Spleen (tissue), 11 donors: ENCODE data around the gene GGNBP2. TPM values are rescaled to one million over a fixed set of nuclear protein-coding genes. Genes with fewer than 3 reads are reported as not detected.

Experiments
- DNase-seq: peaks from one replicate; pipeline ENCODE4 v3.0.0-alpha.2; 2020
- H3K27ac ChIP-seq, 8 donors: fragments of 200-600 bp; sonication (generic) in 7 of 8; 1 replicate in 4 of 8; 2 replicates in 4 of 8; pipeline versions ENCODE4 v1.5.0 to v1.8.0; 2016 to 2021; ENCODE audit warnings: inconsistent platforms in 4 of 8, mild to moderate bottlenecking in 4 of 8, moderate library complexity in 1 of 8
- H3K27me3 ChIP-seq, 7 donors: fragments of 200-600 bp; sonication (generic) in 6 of 7; replicated peaks in 1 of 7; 1 replicate in 4 of 7; 2 replicates in 3 of 7; pipeline versions ENCODE4 v1.5.0 to v1.8.0; 2016 to 2021; ENCODE audit warnings: inconsistent platforms in 3 of 7, mild to moderate bottlenecking in 1 of 7
- H3K36me3 ChIP-seq, 6 donors: fragments of 200-600 bp; sonication (generic) in 5 of 6; 1 replicate in 4 of 6; 2 replicates in 2 of 6; pipeline versions ENCODE4 v1.5.0 to v1.8.0; 2016 to 2021; ENCODE audit warnings: inconsistent platforms in 2 of 6
- H3K4me1 ChIP-seq, 6 donors: fragments of 200-600 bp; sonication (generic) in 5 of 6; 1 replicate in 3 of 6; 2 replicates in 3 of 6; pipeline versions ENCODE4 v1.5.0 to v1.8.0; 2016 to 2021; ENCODE audit warnings: inconsistent platforms in 3 of 6
- H3K4me3 ChIP-seq, 8 donors: fragments of 200-600 bp; sonication (generic) in 7 of 8; 1 replicate in 4 of 8; 2 replicates in 4 of 8; pipeline versions ENCODE4 v1.5.0 to v1.8.0; 2016 to 2021; ENCODE audit warnings: inconsistent platforms in 4 of 8, mild to moderate bottlenecking in 4 of 8, moderate library complexity in 2 of 8
- H3K9me3 ChIP-seq, 8 donors: fragments of 200-600 bp; sonication (generic) in 7 of 8; 1 replicate in 4 of 8; 2 replicates in 4 of 8; pipeline versions ENCODE4 v1.5.0 to v1.8.0; 2016 to 2021; ENCODE audit warnings: inconsistent platforms in 4 of 8
- POLR2A ChIP-seq, 3 donors: fragments of 450-650 bp; IDR thresholded peaks; one replicate each; pipeline ENCODE4 v1.5.1; 2017; ENCODE audit warnings: antibody characterized with exemption in 3 of 3, mild to moderate bottlenecking in 1 of 3
- POLR2AphosphoS5 ChIP-seq, 3 donors: sonication (generic); formaldehyde crosslinking; IDR thresholded peaks; one replicate each; pipeline ENCODE4 v1.5.1; 2017; ENCODE audit warnings: antibody characterized with exemption in 3 of 3
- WGBS, 5 donors: extraction: QIAGEN DNeasy Blood & Tissue Kit in 3 of 5; methylation state at CpG; one replicate each; pipeline versions ENCODE4 v1.1.5 to v1.1.7; 2013 to 2018; 5-methylcytosine and 5-hydroxymethylcytosine counted together
- intact Hi-C: fragments of 100-400 bp; cut with DNase I; formaldehyde crosslinking; loops from one replicate; pipeline ENCODE4 v1.15.0; 2023; ENCODE audit warnings: low total_unique reads
- polyA plus RNA-seq, 3 donors: library from polyadenylated mRNA; stranded (reverse); fragments of 200-250 nt; gene quantifications; one replicate each; pipeline ENCODE4 v1.2.1, GENCODE V29; 2013
- total RNA-seq, 7 donors: library from RNA; depleted of rRNA in 3 of 7; stranded (reverse); fragments of >200 nt in 3 of 7; fragmentation: NEBNext Ultra II Directional in 4 of 7; extraction: Animal tissue kit (Norgen Biotek cat#: 25700) in 4 of 7; gene quantifications; one replicate each; pipeline versions ENCODE4 v1.1.0 to v1.2.1, GENCODE V29; 2016 to 2021
- TF ChIP-seq, protein P1 (sequence below), 11 experiments: fragments of 200-600 bp in 7 of 11; fragments of 450-650 bp in 4 of 11; sonication (generic) in 4 of 11; IDR thresholded peaks in 8 of 11; conservative IDR thresholded peaks in 3 of 11; 1 replicate in 7 of 11; 2 replicates in 4 of 11; pipeline versions ENCODE4 v1.4.0 to v1.8.0; 2016 to 2021; ENCODE audit warnings: antibody characterized with exemption in 11 of 11, inconsistent platforms in 4 of 11, mild to moderate bottlenecking in 1 of 11
- donor health status: healthy with polysubstance abuse.
- donor health status: DM: no; HTN: no; CAD: no; lungs with moderate emphysema.
- donor health status: DM: no; HTN: no; CAD: no.
- donor health status: Bipolar disorder and iron deficiency.
- donor health status: healthy.
- donor health status: DM: no; HTN: no; CAD: no.
- donor health status: DM: yes; HTN: yes; CAD: no.

GGNBP2 gene
- total and polyA plus RNA-seq, 10 donors, result 60.8 to 123 (median 88.5) TPM

DNA sequence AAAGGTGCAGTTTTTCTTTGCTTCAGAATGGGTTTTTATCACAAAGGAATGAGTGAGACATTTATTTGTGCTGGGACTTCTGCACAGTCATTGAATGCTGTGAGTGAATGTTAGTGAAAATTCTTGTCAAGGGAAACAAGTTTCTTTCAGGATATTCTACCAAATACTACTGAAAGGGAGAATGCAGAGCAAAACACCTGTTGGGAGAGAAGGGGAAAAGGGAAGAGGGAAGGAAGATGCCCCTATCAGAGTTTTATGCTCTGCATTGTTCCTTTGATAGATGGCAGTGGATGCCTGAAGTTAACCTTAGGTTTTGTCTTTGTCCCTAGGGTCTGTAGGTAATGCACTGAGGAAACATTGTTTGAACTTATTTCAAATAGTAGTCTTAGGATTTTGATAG lies 3.1 kb downstream of the GGNBP2 start:
- H3K9me3 ChIP-seq, result no peaks in the 10 kb centered on the region
- H3K4me3 ChIP-seq, result peak overlapping the region in 3 of 8 donors; percentile 93 to 98 (median 94)
- H3K36me3 ChIP-seq, result peaks cover 0 to 32% (median 0%) of the 10 kb centered on the region in 6 donors
- H3K27ac ChIP-seq, result peak overlapping the region in 4 of 8 donors; percentile 99 to 100 (median 100)
- DNase-seq, result no peak
- intact Hi-C loops, result no loop called here
- TF ChIP-seq POLR2A (IDR thresholded peaks at IDR 0.05) (no peak), POLR2AphosphoS5 (IDR thresholded peaks at IDR 0.05) (no peak)
- TF ChIP-seq, protein P1, sequence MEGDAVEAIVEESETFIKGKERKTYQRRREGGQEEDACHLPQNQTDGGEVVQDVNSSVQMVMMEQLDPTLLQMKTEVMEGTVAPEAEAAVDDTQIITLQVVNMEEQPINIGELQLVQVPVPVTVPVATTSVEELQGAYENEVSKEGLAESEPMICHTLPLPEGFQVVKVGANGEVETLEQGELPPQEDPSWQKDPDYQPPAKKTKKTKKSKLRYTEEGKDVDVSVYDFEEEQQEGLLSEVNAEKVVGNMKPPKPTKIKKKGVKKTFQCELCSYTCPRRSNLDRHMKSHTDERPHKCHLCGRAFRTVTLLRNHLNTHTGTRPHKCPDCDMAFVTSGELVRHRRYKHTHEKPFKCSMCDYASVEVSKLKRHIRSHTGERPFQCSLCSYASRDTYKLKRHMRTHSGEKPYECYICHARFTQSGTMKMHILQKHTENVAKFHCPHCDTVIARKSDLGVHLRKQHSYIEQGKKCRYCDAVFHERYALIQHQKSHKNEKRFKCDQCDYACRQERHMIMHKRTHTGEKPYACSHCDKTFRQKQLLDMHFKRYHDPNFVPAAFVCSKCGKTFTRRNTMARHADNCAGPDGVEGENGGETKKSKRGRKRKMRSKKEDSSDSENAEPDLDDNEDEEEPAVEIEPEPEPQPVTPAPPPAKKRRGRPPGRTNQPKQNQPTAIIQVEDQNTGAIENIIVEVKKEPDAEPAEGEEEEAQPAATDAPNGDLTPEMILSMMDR (IDR thresholded peaks at IDR 0.05 in 8 of 11, conservative IDR thresholded peaks at IDR 0.05 in 3 of 11), result no peak
- H3K4me1 ChIP-seq, result peaks cover 63 to 86% (median 83%) of the 10 kb centered on the region in 6 donors
- no peaks in the 10 kb centered on the region for H3K27me3 ChIP-seq

DNA sequence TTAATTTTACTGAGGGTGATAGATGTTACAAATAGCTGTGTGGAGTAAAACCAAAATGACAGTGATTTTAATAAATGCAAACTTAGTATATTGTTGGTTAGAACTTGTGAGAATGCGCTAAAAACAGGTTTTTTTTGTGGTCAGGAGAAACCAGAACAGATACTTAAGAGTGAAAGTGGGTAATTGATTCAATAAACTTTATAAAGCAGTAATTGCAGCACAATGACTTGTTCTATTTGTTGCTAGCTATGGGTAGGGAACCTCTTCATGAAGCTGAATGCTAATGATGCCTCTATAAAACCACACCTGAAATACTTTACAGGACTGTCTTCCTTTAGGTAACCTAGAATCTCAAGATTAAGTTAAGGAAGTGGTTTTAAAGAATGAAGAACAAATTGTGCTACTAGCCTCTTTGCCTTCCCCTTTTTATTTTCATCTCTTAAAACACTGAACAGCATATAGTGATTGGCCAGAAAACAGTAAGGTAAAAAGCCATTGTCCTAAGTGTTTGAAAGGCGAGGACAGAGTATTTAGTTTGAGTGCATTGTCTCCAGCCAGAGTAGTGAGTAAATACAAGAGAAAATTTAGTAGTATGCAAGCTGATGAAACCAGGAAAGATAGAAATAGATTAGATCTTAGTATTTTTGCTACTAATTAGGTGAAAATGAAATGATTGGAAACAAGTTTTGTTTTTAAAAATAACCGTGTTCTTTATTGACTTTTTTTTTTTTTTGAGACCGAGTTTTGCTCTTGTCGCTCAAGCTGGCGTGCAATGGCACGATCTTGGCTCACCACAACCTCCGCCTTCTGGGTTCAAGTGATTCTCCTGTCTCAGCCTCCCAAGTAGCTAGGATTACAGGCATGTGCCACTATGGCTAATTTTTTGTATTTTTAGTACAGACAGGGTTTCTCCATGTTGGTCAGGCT lies 6.0 kb downstream of the GGNBP2 start:
- H3K4me3 ChIP-seq, result peak overlapping the region in 2 of 8 donors; percentile 0 to 36
- peaks cover 0 to 46% (median 9%) of the 10 kb centered on the region in 6 donors for H3K36me3 ChIP-seq

DNA sequence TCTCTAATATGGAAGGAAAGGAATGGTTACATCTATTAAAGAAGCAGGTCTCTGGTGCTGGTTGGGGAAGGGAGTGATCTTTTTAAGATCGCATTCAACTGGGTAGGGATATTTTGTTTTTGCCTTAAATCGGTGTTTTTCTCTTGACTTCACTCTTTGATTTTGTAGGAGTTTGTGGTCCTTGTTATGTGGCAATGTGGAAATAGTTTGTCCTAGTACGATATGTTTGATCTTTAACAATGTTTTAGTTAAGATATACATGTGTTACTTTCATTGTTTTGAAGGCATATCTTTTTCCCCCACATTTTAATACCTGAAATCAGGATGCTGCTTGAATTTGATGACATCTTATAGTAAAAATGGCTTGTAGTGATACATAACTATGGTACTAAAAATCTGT lies 8.7 kb downstream of the GGNBP2 start:
- no peaks in the 10 kb centered on the region for H3K27me3 ChIP-seq

More for the DNA sequence above, 6.0 kb downstream of the GGNBP2 start:
- peak overlapping the region; percentile 10 to 100 (median 74) for H3K27ac ChIP-seq
- H3K27me3 ChIP-seq, result no peaks in the 10 kb centered on the region
- TF ChIP-seq, protein P1 (IDR thresholded peaks at IDR 0.05 in 8 of 11, conservative IDR thresholded peaks at IDR 0.05 in 3 of 11), result no peak
- TF ChIP-seq POLR2A (IDR thresholded peaks at IDR 0.05) (no peak), POLR2AphosphoS5 (IDR thresholded peaks at IDR 0.05) (no peak)
- WGBS, 5 donors, result 59 to 66% (median 63%) methylated on average over 8 of the region's 8 CpGs
- no peaks in the 10 kb centered on the region for H3K9me3 ChIP-seq
- peaks cover 72 to 100% (median 98%) of the 10 kb centered on the region in 6 donors for H3K4me1 ChIP-seq
- intact Hi-C loops, result no loop called here
- no peak for DNase-seq

More for the DNA sequence above, 8.7 kb downstream of the GGNBP2 start:
- H3K36me3 ChIP-seq, result peaks cover 0 to 57% (median 36%) of the 10 kb centered on the region in 6 donors
- TF ChIP-seq POLR2A (IDR thresholded peaks at IDR 0.05), result no peak
- no peak for TF ChIP-seq POLR2AphosphoS5 (IDR thresholded peaks at IDR 0.05)
- TF ChIP-seq, protein P1 (IDR thresholded peaks at IDR 0.05 in 8 of 11, conservative IDR thresholded peaks at IDR 0.05 in 3 of 11), result no peak
- no peak for DNase-seq
- WGBS, 5 donors, result 70 to 89% (median 83%) methylated on average over 3 of the region's 3 CpGs
- peak overlapping the region in 1 of 8 donors; percentile 36 for H3K27ac ChIP-seq
- H3K9me3 ChIP-seq, result no peaks in the 10 kb centered on the region
- intact Hi-C loops, result no loop called here
- H3K4me3 ChIP-seq, result no peak overlapping the region
- H3K4me1 ChIP-seq, result peaks cover 52 to 81% (median 76%) of the 10 kb centered on the region in 6 donors
